ENCODE data around the gene DDA1.
A peak's percentile ranks its signal among the peaks of the same experiment; 100 is the strongest.
"Not testable (repeated sequence)": the region's sequence is repeated elsewhere in the genome, so short reads cannot be mapped to it uniquely, and the experiment has no call there.

Gene DDA1

GRCh38 chr19:17309198-17309964 lies at the start of gene DDA1:
Gene DDA1 (plus strand): TSS chr19:17309563. CDS start chr19:17309655, 92 bp downstream.
- DNase-seq: peak; percentile 100

- no peak for DNase-seq
Measured at GRCh38 chr19:17259934-17260333, 49.4 kb upstream of the DDA1 start.

GRCh38 chr19:17260842-17261325 lies 48.5 kb upstream of the DDA1 start:
- peak; percentile 93 for DNase-seq

GRCh38 chr19:17262557-17262956 lies 46.8 kb upstream of the DDA1 start:
- DNase-seq: no peak

GRCh38 chr19:17263712-17264640 lies 45.4 kb upstream of the DDA1 start:
- no peak for DNase-seq

GRCh38 chr19:17264641-17264979 lies 44.8 kb upstream of the DDA1 start, which contains the start of gene USHBP1:
Gene USHBP1 (minus strand): TSS chr19:17264745. CDS start chr19:17264299, 446 bp downstream.
- no peak for DNase-seq

GRCh38 chr19:17266026-17266425 lies 43.3 kb upstream of the DDA1 start:
- DNase-seq: no peak

GRCh38 chr19:17266589-17266974 lies 42.8 kb upstream of the DDA1 start:
- DNase-seq: no peak

GRCh38 chr19:17266975-17267788 lies 42.2 kb upstream of the DDA1 start, which contains the start of gene BABAM1:
Gene BABAM1 (plus strand): TSS chr19:17267443. CDS start chr19:17268807, 1,364 bp downstream.
- peak; percentile 99 for DNase-seq

GRCh38 chr19:17268754-17269153 lies 40.6 kb upstream of the DDA1 start:
- DNase-seq: no peak

GRCh38 chr19:17274892-17275291 lies 34.5 kb upstream of the DDA1 start:
- DNase-seq: not testable (repeated sequence)

GRCh38 chr19:17275441-17276175 lies 33.8 kb upstream of the DDA1 start:
- DNase-seq: no peak

- no peak for DNase-seq
Measured at GRCh38 chr19:17279436-17279835, 29.9 kb upstream of the DDA1 start.

GRCh38 chr19:17281391-17282304 lies 27.7 kb upstream of the DDA1 start, which contains the start of gene ANKLE1:
Gene ANKLE1 (plus strand): TSS chr19:17281901. CDS start chr19:17281921, 20 bp downstream.
- DNase-seq: peak; percentile 97

GRCh38 chr19:17282488-17283125 lies 26.8 kb upstream of the DDA1 start:
- DNase-seq: peak; percentile 95

GRCh38 chr19:17283504-17283996 lies 25.8 kb upstream of the DDA1 start:
- DNase-seq: no peak

GRCh38 chr19:17285415-17286135 lies 23.8 kb upstream of the DDA1 start:
- no peak for DNase-seq

GRCh38 chr19:17286263-17286662 lies 23.1 kb upstream of the DDA1 start:
- DNase-seq: no peak

GRCh38 chr19:17286752-17287151 lies 22.6 kb upstream of the DDA1 start:
- DNase-seq: no peak
